Measurements from ENCODE around the gene FYCO1.

GRCh38 chr3:45997942-45998341 lies 2.3 kb upstream of the FYCO1 start:
- TF ChIP-seq, protein P1, sequence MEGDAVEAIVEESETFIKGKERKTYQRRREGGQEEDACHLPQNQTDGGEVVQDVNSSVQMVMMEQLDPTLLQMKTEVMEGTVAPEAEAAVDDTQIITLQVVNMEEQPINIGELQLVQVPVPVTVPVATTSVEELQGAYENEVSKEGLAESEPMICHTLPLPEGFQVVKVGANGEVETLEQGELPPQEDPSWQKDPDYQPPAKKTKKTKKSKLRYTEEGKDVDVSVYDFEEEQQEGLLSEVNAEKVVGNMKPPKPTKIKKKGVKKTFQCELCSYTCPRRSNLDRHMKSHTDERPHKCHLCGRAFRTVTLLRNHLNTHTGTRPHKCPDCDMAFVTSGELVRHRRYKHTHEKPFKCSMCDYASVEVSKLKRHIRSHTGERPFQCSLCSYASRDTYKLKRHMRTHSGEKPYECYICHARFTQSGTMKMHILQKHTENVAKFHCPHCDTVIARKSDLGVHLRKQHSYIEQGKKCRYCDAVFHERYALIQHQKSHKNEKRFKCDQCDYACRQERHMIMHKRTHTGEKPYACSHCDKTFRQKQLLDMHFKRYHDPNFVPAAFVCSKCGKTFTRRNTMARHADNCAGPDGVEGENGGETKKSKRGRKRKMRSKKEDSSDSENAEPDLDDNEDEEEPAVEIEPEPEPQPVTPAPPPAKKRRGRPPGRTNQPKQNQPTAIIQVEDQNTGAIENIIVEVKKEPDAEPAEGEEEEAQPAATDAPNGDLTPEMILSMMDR (IDR thresholded peaks at IDR 0.05), result no peak
- TF ChIP-seq POLR2A (IDR thresholded peaks at IDR 0.05), result no peak

All from Peyer's patch (tissue), 4 donors.